ENCODE data around the gene ATP6V1E1. TPM values are rescaled to one million over a fixed set of nuclear protein-coding genes. Genes with fewer than 3 reads are reported as not detected.
"Not testable (repeated sequence)": the region's sequence is repeated elsewhere in the genome, so short reads cannot be mapped to it uniquely, and the experiment has no call there.

Gene ATP6V1E1
- total and polyA plus RNA-seq, 9 donors = 69.4 to 87.9 (median 77.7) TPM

- 70% methylated on average over 6 of the region's 10 CpGs for WGBS (ENCODE audit: insufficient coverage)
- H3K27ac ChIP-seq (ENCODE audit: low read length) = peak overlapping the region; percentile 98
- no peaks in the 10 kb centered on the region for H3K27me3 ChIP-seq (ENCODE audit: control insufficient read depth, insufficient read depth, low read length)
- H3K4me3 ChIP-seq (ENCODE audit: low read length) = peak overlapping the region; percentile 74
- H3K9me3 ChIP-seq (replicated peaks; ENCODE audit: control insufficient read depth, low read depth, low read length) = no peaks in the 10 kb centered on the region
- no peaks in the 10 kb centered on the region for H3K36me3 ChIP-seq (ENCODE audit: control insufficient read depth, insufficient read depth, low read length)
- peaks cover 11% of the 10 kb centered on the region for H3K4me1 ChIP-seq (ENCODE audit: control insufficient read depth, insufficient read depth, low read length)
- no peak for DNase-seq
Observed at GRCh38 chr22:17637490-17638181, 9.1 kb upstream of the ATP6V1E1 start.

GRCh38 chr22:17636850-17637249 is 8.3 kb upstream of the ATP6V1E1 start:
- not testable (repeated sequence) for H3K27ac ChIP-seq (ENCODE audit: low read length); DNase-seq; H3K9me3 ChIP-seq (replicated peaks; ENCODE audit: control insufficient read depth, low read depth, low read length); H3K4me3 ChIP-seq (ENCODE audit: low read length); H3K27me3 ChIP-seq (ENCODE audit: control insufficient read depth, insufficient read depth, low read length); H3K36me3 ChIP-seq (ENCODE audit: control insufficient read depth, insufficient read depth, low read length)
- WGBS (ENCODE audit: insufficient coverage) = 99% methylated on average over 7 of the region's 10 CpGs
- peaks cover 11% of the 10 kb centered on the region for H3K4me1 ChIP-seq (ENCODE audit: control insufficient read depth, insufficient read depth, low read length)

- Histone ChIP-seq H3K4me1 (ENCODE audit: control insufficient read depth, insufficient read depth, low read length) (peaks cover 10% of the 10 kb centered on the region), H3K36me3 (ENCODE audit: control insufficient read depth, insufficient read depth, low read length) (no peaks in the 10 kb centered on the region), H3K27me3 (ENCODE audit: control insufficient read depth, insufficient read depth, low read length) (no peaks in the 10 kb centered on the region), H3K4me3 (ENCODE audit: low read length) (no peak overlapping the region), H3K27ac (ENCODE audit: low read length) (no peak overlapping the region), H3K9me3 (replicated peaks; ENCODE audit: control insufficient read depth, low read depth, low read length) (no peaks in the 10 kb centered on the region)
- WGBS (ENCODE audit: insufficient coverage) = no CpG with 5 or more reads among the region's 3 CpGs
- DNase-seq = no peak
Observed at GRCh38 chr22:17634696-17635095, 6.1 kb upstream of the ATP6V1E1 start.

- no CpG with 5 or more reads among the region's 3 CpGs for WGBS (ENCODE audit: insufficient coverage)
- H3K4me3 ChIP-seq (ENCODE audit: low read length) = no peak overlapping the region
Observed at GRCh38 chr22:17633998-17634323, 5.4 kb upstream of the ATP6V1E1 start.

GRCh38 chr22:17633217-17633997 is 4.9 kb upstream of the ATP6V1E1 start:
- no peak overlapping the region for H3K4me3 ChIP-seq (ENCODE audit: low read length)
- no peaks in the 10 kb centered on the region for H3K36me3 ChIP-seq (ENCODE audit: control insufficient read depth, insufficient read depth, low read length)
- H3K9me3 ChIP-seq (replicated peaks; ENCODE audit: control insufficient read depth, low read depth, low read length) = no peaks in the 10 kb centered on the region
- WGBS (ENCODE audit: insufficient coverage) = 93% methylated on average over 3 of the region's 4 CpGs
- no peak overlapping the region for H3K27ac ChIP-seq (ENCODE audit: low read length)
- no peak for DNase-seq
- H3K4me1 ChIP-seq (ENCODE audit: control insufficient read depth, insufficient read depth, low read length) = peaks cover 13% of the 10 kb centered on the region
- H3K27me3 ChIP-seq (ENCODE audit: control insufficient read depth, insufficient read depth, low read length) = no peaks in the 10 kb centered on the region

More at GRCh38 chr22:17633998-17634323, 5.4 kb upstream of the ATP6V1E1 start:
- Histone ChIP-seq H3K27ac (ENCODE audit: low read length) (no peak overlapping the region), H3K36me3 (ENCODE audit: control insufficient read depth, insufficient read depth, low read length) (no peaks in the 10 kb centered on the region), H3K9me3 (replicated peaks; ENCODE audit: control insufficient read depth, low read depth, low read length) (no peaks in the 10 kb centered on the region), H3K4me1 (ENCODE audit: control insufficient read depth, insufficient read depth, low read length) (peaks cover 13% of the 10 kb centered on the region), H3K27me3 (ENCODE audit: control insufficient read depth, insufficient read depth, low read length) (no peaks in the 10 kb centered on the region)
- no peak for DNase-seq

- Histone ChIP-seq H3K27me3 (ENCODE audit: control insufficient read depth, insufficient read depth, low read length) (no peaks in the 10 kb centered on the region), H3K4me1 (ENCODE audit: control insufficient read depth, insufficient read depth, low read length) (peaks cover 18% of the 10 kb centered on the region), H3K27ac (ENCODE audit: low read length) (no peak overlapping the region), H3K4me3 (ENCODE audit: low read length) (no peak overlapping the region), H3K9me3 (replicated peaks; ENCODE audit: control insufficient read depth, low read depth, low read length) (no peaks in the 10 kb centered on the region), H3K36me3 (ENCODE audit: control insufficient read depth, insufficient read depth, low read length) (no peaks in the 10 kb centered on the region)
- 100% methylated on average over 1 of the region's 9 CpGs for WGBS (ENCODE audit: insufficient coverage)
- no peak for DNase-seq
Observed at GRCh38 chr22:17631076-17631565, 2.6 kb upstream of the ATP6V1E1 start.

GRCh38 chr22:17629641-17630040 is 1.1 kb upstream of the ATP6V1E1 start:
- 90% methylated on average over 5 of the region's 7 CpGs for WGBS (ENCODE audit: insufficient coverage)
- peak overlapping the region; percentile 97 for H3K27ac ChIP-seq (ENCODE audit: low read length)
- no peaks in the 10 kb centered on the region for H3K27me3 ChIP-seq (ENCODE audit: control insufficient read depth, insufficient read depth, low read length)
- H3K9me3 ChIP-seq (replicated peaks; ENCODE audit: control insufficient read depth, low read depth, low read length) = no peaks in the 10 kb centered on the region
- peaks cover 18% of the 10 kb centered on the region for H3K4me1 ChIP-seq (ENCODE audit: control insufficient read depth, insufficient read depth, low read length)
- DNase-seq = no peak
- H3K36me3 ChIP-seq (ENCODE audit: control insufficient read depth, insufficient read depth, low read length) = no peaks in the 10 kb centered on the region
- H3K4me3 ChIP-seq (ENCODE audit: low read length) = no peak overlapping the region

- no CpG with 5 or more reads among the region's 1 CpG for WGBS (ENCODE audit: insufficient coverage)
- Histone ChIP-seq H3K4me3 (ENCODE audit: low read length) (peak overlapping the region; percentile 100), H3K27me3 (ENCODE audit: control insufficient read depth, insufficient read depth, low read length) (no peaks in the 10 kb centered on the region), H3K27ac (ENCODE audit: low read length) (peak overlapping the region; percentile 97), H3K36me3 (ENCODE audit: control insufficient read depth, insufficient read depth, low read length) (no peaks in the 10 kb centered on the region), H3K4me1 (ENCODE audit: control insufficient read depth, insufficient read depth, low read length) (peaks cover 18% of the 10 kb centered on the region), H3K9me3 (replicated peaks; ENCODE audit: control insufficient read depth, low read depth, low read length) (no peaks in the 10 kb centered on the region)
- no peak for DNase-seq
Observed at GRCh38 chr22:17629173-17629489, 582 bp upstream of the ATP6V1E1 start.

GRCh38 chr22:17627961-17628405 is 566 bp downstream of the ATP6V1E1 start:
- 5% methylated on average over 24 of the region's 24 CpGs for WGBS (ENCODE audit: insufficient coverage)
- no peaks in the 10 kb centered on the region for H3K9me3 ChIP-seq (replicated peaks; ENCODE audit: control insufficient read depth, low read depth, low read length)
- H3K27me3 ChIP-seq (ENCODE audit: control insufficient read depth, insufficient read depth, low read length) = no peaks in the 10 kb centered on the region
- H3K36me3 ChIP-seq (ENCODE audit: control insufficient read depth, insufficient read depth, low read length) = no peaks in the 10 kb centered on the region
- peak overlapping the region; percentile 100 for H3K4me3 ChIP-seq (ENCODE audit: low read length)
- H3K4me1 ChIP-seq (ENCODE audit: control insufficient read depth, insufficient read depth, low read length) = peaks cover 18% of the 10 kb centered on the region
- no peak for DNase-seq
- H3K27ac ChIP-seq (ENCODE audit: low read length) = peak overlapping the region; percentile 90

- Histone ChIP-seq H3K27ac (ENCODE audit: low read length) (no peak overlapping the region), H3K9me3 (replicated peaks; ENCODE audit: control insufficient read depth, low read depth, low read length) (no peaks in the 10 kb centered on the region), H3K4me1 (ENCODE audit: control insufficient read depth, insufficient read depth, low read length) (no peaks in the 10 kb centered on the region), H3K27me3 (ENCODE audit: control insufficient read depth, insufficient read depth, low read length) (no peaks in the 10 kb centered on the region), H3K4me3 (ENCODE audit: low read length) (no peak overlapping the region), H3K36me3 (ENCODE audit: control insufficient read depth, insufficient read depth, low read length) (peaks cover 36% of the 10 kb centered on the region)
- DNase-seq = no peak
- WGBS (ENCODE audit: insufficient coverage) = no CpG with 5 or more reads among the region's 7 CpGs
Observed at GRCh38 chr22:17613280-17613679, 15.3 kb downstream of the ATP6V1E1 start.
